ENCODE results near the gene ROR2.

The ROR2 gene

GRCh38 chr9:91891915-91892314 is 58.1 kb downstream of the ROR2 start:
- no peak for DNase-seq (ENCODE audit: low read depth)
- TF ChIP-seq CTCF (conservative IDR thresholded peaks at IDR 0.05; ENCODE audit: control insufficient read depth, insufficient read depth, low read depth, low read length) = no peak
- H3K4me3 ChIP-seq (ENCODE audit: control insufficient read depth, low read depth, low read length) = no peak overlapping the region

- TF ChIP-seq CTCF (conservative IDR thresholded peaks at IDR 0.05; ENCODE audit: control insufficient read depth, insufficient read depth, low read depth, low read length) = no peak
- no peak for DNase-seq (ENCODE audit: low read depth)
- no peak overlapping the region for H3K4me3 ChIP-seq (ENCODE audit: control insufficient read depth, low read depth, low read length)
These were observed 59.4 kb downstream of the ROR2 start for GRCh38 chr9:91890662-91891061.

- no peak for DNase-seq (ENCODE audit: low read depth)
- no peak for TF ChIP-seq CTCF (conservative IDR thresholded peaks at IDR 0.05; ENCODE audit: control insufficient read depth, insufficient read depth, low read depth, low read length)
- no peak overlapping the region for H3K4me3 ChIP-seq (ENCODE audit: control insufficient read depth, low read depth, low read length)
These were observed 60.7 kb downstream of the ROR2 start for GRCh38 chr9:91889161-91889911.

GRCh38 chr9:91886414-91887076 is 63.5 kb downstream of the ROR2 start:
- DNase-seq (ENCODE audit: low read depth) = no peak
- no peak for TF ChIP-seq CTCF (conservative IDR thresholded peaks at IDR 0.05; ENCODE audit: control insufficient read depth, insufficient read depth, low read depth, low read length)

GRCh38 chr9:91885746-91886413 is 64.1 kb downstream of the ROR2 start:
- TF ChIP-seq CTCF (conservative IDR thresholded peaks at IDR 0.05; ENCODE audit: control insufficient read depth, insufficient read depth, low read depth, low read length) = no peak
- no peak for DNase-seq (ENCODE audit: low read depth)
- H3K4me3 ChIP-seq (ENCODE audit: control insufficient read depth, low read depth, low read length) = no peak overlapping the region

More at GRCh38 chr9:91886414-91887076, 63.5 kb downstream of the ROR2 start:
- H3K4me3 ChIP-seq (ENCODE audit: control insufficient read depth, low read depth, low read length) = no peak overlapping the region

GRCh38 chr9:91884696-91885687 is 65.0 kb downstream of the ROR2 start:
- H3K4me3 ChIP-seq (ENCODE audit: control insufficient read depth, low read depth, low read length) = no peak overlapping the region
- TF ChIP-seq CTCF (conservative IDR thresholded peaks at IDR 0.05; ENCODE audit: control insufficient read depth, insufficient read depth, low read depth, low read length) = no peak
- peak; percentile 38 for DNase-seq (ENCODE audit: low read depth)
